ENCODE data around the gene PPFIA2. TPM values are rescaled to one million over a fixed set of nuclear protein-coding genes. Genes with fewer than 3 reads are reported as not detected.

Gene PPFIA2
- total RNA-seq, 1 experiment from 2014 or later = not detected

DNA sequence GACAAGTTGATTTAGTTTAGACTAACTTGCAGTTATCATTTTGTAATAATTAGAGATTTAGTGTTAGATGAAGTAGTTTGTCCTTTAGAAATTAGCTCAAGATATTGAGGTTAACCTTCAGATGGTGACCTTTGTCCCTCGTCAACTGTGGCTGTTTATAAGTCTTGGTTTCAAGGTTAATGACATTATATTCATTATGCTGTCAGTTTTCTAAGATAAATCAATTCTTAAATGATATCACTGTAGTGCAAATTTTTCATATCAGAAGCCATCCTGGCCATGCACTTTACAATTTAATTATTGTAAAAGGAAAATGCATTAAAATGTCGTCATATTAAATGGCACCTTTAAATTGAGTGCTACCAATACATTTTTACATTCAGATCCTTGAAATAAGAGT lies 19.6 kb upstream of the PPFIA2 start:
- no peak for DNase-seq (ENCODE audit: low read depth, low spot score)
- CTCF ChIA-PET = no interaction called here
- in situ Hi-C loops (cut with HindIII; ENCODE audit: low pct_unique_long_range_greater_than_20kb, low sequenced_read_pairs) = no loop called here
- intact Hi-C loops (cut with micrococcal nuclease; ENCODE audit: unreplicated experiment) = no loop called here
- Histone ChIP-seq H3K4me3 (ENCODE audit: low read depth in 2 of 2, low read length in 2 of 2) (no peak overlapping the region), H3K27me3 (ENCODE audit: control insufficient read depth, insufficient read depth, low read length) (no peaks in the 10 kb centered on the region), H3K4me1 (ENCODE audit: control insufficient read depth, insufficient read depth, low read length) (no peaks in the 10 kb centered on the region), H3K9me3 (ENCODE audit: control insufficient read depth, insufficient read depth, low read depth, low read length) (no peaks in the 10 kb centered on the region), H3K36me3 (ENCODE audit: control insufficient read depth, insufficient read depth, low read length) (no peaks in the 10 kb centered on the region), H3K27ac (ENCODE audit: low read length) (no peak overlapping the region)
- POLR2A ChIA-PET = no interaction called here
- no peak for TF ChIP-seq SIN3A (IDR thresholded peaks at IDR 0.05; ENCODE audit: borderline replicate concordance, insufficient read depth, low read depth, low read length)
- TF ChIP-seq, protein P1, sequence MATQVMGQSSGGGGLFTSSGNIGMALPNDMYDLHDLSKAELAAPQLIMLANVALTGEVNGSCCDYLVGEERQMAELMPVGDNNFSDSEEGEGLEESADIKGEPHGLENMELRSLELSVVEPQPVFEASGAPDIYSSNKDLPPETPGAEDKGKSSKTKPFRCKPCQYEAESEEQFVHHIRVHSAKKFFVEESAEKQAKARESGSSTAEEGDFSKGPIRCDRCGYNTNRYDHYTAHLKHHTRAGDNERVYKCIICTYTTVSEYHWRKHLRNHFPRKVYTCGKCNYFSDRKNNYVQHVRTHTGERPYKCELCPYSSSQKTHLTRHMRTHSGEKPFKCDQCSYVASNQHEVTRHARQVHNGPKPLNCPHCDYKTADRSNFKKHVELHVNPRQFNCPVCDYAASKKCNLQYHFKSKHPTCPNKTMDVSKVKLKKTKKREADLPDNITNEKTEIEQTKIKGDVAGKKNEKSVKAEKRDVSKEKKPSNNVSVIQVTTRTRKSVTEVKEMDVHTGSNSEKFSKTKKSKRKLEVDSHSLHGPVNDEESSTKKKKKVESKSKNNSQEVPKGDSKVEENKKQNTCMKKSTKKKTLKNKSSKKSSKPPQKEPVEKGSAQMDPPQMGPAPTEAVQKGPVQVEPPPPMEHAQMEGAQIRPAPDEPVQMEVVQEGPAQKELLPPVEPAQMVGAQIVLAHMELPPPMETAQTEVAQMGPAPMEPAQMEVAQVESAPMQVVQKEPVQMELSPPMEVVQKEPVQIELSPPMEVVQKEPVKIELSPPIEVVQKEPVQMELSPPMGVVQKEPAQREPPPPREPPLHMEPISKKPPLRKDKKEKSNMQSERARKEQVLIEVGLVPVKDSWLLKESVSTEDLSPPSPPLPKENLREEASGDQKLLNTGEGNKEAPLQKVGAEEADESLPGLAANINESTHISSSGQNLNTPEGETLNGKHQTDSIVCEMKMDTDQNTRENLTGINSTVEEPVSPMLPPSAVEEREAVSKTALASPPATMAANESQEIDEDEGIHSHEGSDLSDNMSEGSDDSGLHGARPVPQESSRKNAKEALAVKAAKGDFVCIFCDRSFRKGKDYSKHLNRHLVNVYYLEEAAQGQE (IDR thresholded peaks at IDR 0.05; ENCODE audit: insufficient read depth in 1 of 2, low read depth in 2 of 2, low read length in 1 of 2) = no peak
- no peak for TF ChIP-seq TCF7L2 (IDR thresholded peaks at IDR 0.05; ENCODE audit: low read depth, low read length)
- TF ChIP-seq, protein P2, sequence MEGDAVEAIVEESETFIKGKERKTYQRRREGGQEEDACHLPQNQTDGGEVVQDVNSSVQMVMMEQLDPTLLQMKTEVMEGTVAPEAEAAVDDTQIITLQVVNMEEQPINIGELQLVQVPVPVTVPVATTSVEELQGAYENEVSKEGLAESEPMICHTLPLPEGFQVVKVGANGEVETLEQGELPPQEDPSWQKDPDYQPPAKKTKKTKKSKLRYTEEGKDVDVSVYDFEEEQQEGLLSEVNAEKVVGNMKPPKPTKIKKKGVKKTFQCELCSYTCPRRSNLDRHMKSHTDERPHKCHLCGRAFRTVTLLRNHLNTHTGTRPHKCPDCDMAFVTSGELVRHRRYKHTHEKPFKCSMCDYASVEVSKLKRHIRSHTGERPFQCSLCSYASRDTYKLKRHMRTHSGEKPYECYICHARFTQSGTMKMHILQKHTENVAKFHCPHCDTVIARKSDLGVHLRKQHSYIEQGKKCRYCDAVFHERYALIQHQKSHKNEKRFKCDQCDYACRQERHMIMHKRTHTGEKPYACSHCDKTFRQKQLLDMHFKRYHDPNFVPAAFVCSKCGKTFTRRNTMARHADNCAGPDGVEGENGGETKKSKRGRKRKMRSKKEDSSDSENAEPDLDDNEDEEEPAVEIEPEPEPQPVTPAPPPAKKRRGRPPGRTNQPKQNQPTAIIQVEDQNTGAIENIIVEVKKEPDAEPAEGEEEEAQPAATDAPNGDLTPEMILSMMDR (IDR thresholded peaks at IDR 0.05) = no peak
- no peak for TF ChIP-seq POLR2AphosphoS5 (IDR thresholded peaks at IDR 0.05; ENCODE audit: low read depth, low read length)
- BruUV-seq (replicated peaks) = no TSS peak
- no peak for ATAC-seq

DNA sequence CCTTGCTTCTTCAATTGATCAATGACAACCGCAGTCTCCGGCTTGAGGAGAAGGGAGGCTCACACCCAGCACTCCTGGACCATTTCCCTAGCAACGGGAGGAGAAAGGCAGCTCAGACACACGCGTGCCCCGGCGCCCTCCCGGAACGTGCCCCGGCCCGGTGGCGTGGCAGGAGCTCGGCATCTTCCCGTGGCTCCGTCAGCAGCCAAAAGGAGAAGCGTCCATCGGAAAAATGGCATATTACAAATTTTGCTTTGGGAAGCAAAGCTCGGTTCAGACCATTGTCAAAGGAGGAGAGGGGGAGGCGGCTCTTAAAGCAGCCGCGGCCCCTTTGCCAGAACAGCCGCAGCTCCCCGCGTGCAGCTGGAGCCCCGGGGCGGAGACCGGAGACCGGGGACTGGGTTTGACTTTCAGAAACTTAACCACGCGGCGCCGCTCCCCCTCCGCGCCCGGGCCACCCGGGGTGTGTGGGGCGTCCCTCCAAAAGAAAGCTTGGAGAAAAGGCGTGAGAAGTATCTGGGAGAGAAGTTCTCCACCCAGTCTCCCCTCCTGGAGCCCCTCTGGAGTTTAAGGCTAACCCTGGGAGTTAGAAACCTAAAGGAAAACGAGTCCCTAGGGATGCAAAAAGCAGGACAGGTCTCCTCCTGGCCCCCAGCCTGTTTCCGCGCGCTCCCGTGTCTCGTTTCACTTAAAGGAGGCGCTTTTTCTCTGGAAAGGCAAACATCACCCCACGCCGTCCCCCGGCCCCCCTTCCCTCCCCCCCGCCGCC lies 545 bp downstream of the PPFIA2 start:
- CTCF ChIA-PET = no interaction called here
- no peak for DNase-seq (ENCODE audit: low read depth, low spot score)
- no peak for TF ChIP-seq SIN3A (IDR thresholded peaks at IDR 0.05; ENCODE audit: borderline replicate concordance, insufficient read depth, low read depth, low read length)
- TF ChIP-seq, protein P1 (IDR thresholded peaks at IDR 0.05; ENCODE audit: insufficient read depth in 1 of 2, low read depth in 2 of 2, low read length in 1 of 2) = no peak
- TF ChIP-seq, protein P2 (IDR thresholded peaks at IDR 0.05) = no peak
- TF ChIP-seq TCF7L2 (IDR thresholded peaks at IDR 0.05; ENCODE audit: low read depth, low read length) = no peak
- no peak for TF ChIP-seq POLR2AphosphoS5 (IDR thresholded peaks at IDR 0.05; ENCODE audit: low read depth, low read length)

More for the DNA sequence above, 545 bp downstream of the PPFIA2 start:
- Histone ChIP-seq H3K4me3 (ENCODE audit: low read depth in 2 of 2, low read length in 2 of 2) (peak overlapping the region; percentile 35 to 45), H3K27me3 (ENCODE audit: control insufficient read depth, insufficient read depth, low read length) (peaks cover 19% of the 10 kb centered on the region), H3K27ac (ENCODE audit: low read length) (no peak overlapping the region), H3K36me3 (ENCODE audit: control insufficient read depth, insufficient read depth, low read length) (no peaks in the 10 kb centered on the region), H3K4me1 (ENCODE audit: control insufficient read depth, insufficient read depth, low read length) (no peaks in the 10 kb centered on the region), H3K9me3 (ENCODE audit: control insufficient read depth, insufficient read depth, low read depth, low read length) (no peaks in the 10 kb centered on the region)
- POLR2A ChIA-PET = no interaction called here
- peak; percentile 62 for ATAC-seq
- in situ Hi-C loops (cut with HindIII; ENCODE audit: low pct_unique_long_range_greater_than_20kb, low sequenced_read_pairs) (no loop called here), intact Hi-C loops (cut with micrococcal nuclease; ENCODE audit: unreplicated experiment) (no loop called here)
- BruUV-seq (replicated peaks) = no TSS peak

Data from Panc1 (cell line).